Adrenal gland (tissue), 12 donors: Measurements from ENCODE around the gene RPS14. TPM values are rescaled to one million over a fixed set of nuclear protein-coding genes. Genes with fewer than 3 reads are reported as not detected.

Source experiments
- DNase-seq, 7 donors: peaks; one replicate each; pipeline ENCODE4 v3.0.0-alpha.2; 2019 to 2020
- H3K27ac ChIP-seq, 5 donors: fragments of 200-600 bp; sonication (generic) in 4 of 5; 1 replicate in 3 of 5; 2 replicates in 2 of 5; pipeline versions ENCODE4 v1.5.1 to v1.8.0; 2016 to 2020; ENCODE audit warnings: mild to moderate bottlenecking in 1 of 5
- H3K27me3 ChIP-seq: fragments of 200-600 bp; 2 replicates; pipeline ENCODE4 v1.8.0; 2021
- H3K36me3 ChIP-seq, 2 donors: fragments of 200-600 bp; replicated peaks in 1 of 2; 1 replicate in 1 of 2; 2 replicates in 1 of 2; pipeline versions ENCODE4 v1.5.1 to v1.8.0; 2018 to 2022
- H3K4me1 ChIP-seq, 2 donors: fragments of 200-600 bp; replicated peaks in 1 of 2; 1 replicate in 1 of 2; 2 replicates in 1 of 2; pipeline versions ENCODE4 v1.5.1 to v1.8.0; 2018 to 2021
- H3K4me3 ChIP-seq, 4 donors: fragments of 200-600 bp; sonication (generic) in 3 of 4; one replicate each; pipeline ENCODE4 v1.5.1; 2016 to 2018
- H3K9me3 ChIP-seq, 3 donors: fragments of 200-600 bp; sonication (generic) in 1 of 3; replicated peaks in 1 of 3; 1 replicate in 2 of 3; 2 replicates in 1 of 3; pipeline versions ENCODE4 v1.5.1 to v1.8.0; 2016 to 2021
- POLR2A ChIP-seq, 2 donors: fragments of 450-650 bp; IDR thresholded peaks; one replicate each; pipeline ENCODE4 v1.6.1; 2017; ENCODE audit warnings: antibody characterized with exemption in 2 of 2, mild to moderate bottlenecking in 2 of 2, moderate library complexity in 1 of 2
- WGBS, 4 donors: extraction: QIAGEN DNeasy Blood & Tissue Kit in 2 of 4; methylation state at CpG; one replicate each; pipeline versions ENCODE4 v1.1.5 to v1.1.7; 2013 to 2017; 5-methylcytosine and 5-hydroxymethylcytosine counted together
- intact Hi-C, 2 donors: fragments of 100-400 bp; cut with DNase I; formaldehyde crosslinking; loops; one replicate each; pipeline versions ENCODE4 v1.14.1 to v1.15.0; 2022 to 2023
- polyA plus RNA-seq, 3 donors: library from polyadenylated mRNA; stranded (reverse); fragments of 200-250 nt in 2 of 3; fragments of 350-450 nt in 1 of 3; fragmentation: Illumina TruSeq in 1 of 3; extraction: RNeasy Lipid Tissue Mini Kit (QIAGEN cat#74804) in 1 of 3; gene quantifications; one replicate each; pipeline ENCODE4 v1.2.3, GENCODE V29; 2013 to 2014
- total RNA-seq, 9 donors: library from RNA; depleted of rRNA in 4 of 9; stranded (reverse); fragments of >200 nt in 4 of 9; fragments of 120-200 nt in 1 of 9; fragmentation: NEBNext Ultra II Directional in 1 of 9; extraction: Animal tissue kit (Norgen Biotek cat#: 25700) in 1 of 9; gene quantifications; one replicate each; pipeline versions ENCODE4 v1.1.0 to v1.2.4, GENCODE V29; 2013 to 2023
- TF ChIP-seq, protein P1 (sequence below), 6 experiments: fragments of 450-650 bp in 4 of 6; fragments of 200-600 bp in 2 of 6; sonication (generic) in 1 of 6; IDR thresholded peaks; 1 replicate in 5 of 6; 2 replicates in 1 of 6; pipeline versions ENCODE4 v1.5.1 to v1.8.0; 2016 to 2021; ENCODE audit warnings: antibody characterized with exemption in 6 of 6, mild to moderate bottlenecking in 2 of 6, moderate library complexity in 1 of 6
- donor health status: healthy with polysubstance abuse.
- donor health status: Bipolar disorder and iron deficiency.
- donor health status: DM: yes; HTN: yes; CAD: no.
- donor health status: DM: no; HTN: no; CAD: no.
- donor health status: DM: no; HTN: no; CAD: no.
- donor health status: DM: yes; HTN: yes; CAD: no.

Gene RPS14
- total and polyA plus RNA-seq, 12 donors = 1,067 to 3,506 (median 1,891) TPM

DNA sequence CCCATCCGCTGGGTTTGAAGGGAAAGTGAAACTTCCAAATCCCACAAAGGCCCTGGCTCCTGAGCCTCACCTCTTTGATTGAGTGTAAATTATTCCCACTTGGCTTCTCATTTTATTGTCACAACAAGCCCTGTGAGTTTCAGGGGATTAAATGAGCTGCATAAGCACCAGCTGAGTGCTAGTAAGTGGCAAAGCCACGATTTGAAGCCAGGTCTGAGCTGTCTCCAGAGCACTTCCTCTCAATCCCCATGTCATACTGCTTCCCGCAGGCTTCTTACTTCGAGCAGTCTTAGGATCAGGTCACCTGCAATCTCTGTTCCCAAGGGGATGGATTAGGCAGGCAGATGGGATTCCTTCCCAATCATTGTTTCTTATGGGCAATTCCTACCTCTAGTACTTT, 18.0 kb downstream of the RPS14 start:
- Histone ChIP-seq H3K9me3 (no peaks in the 10 kb centered on the region), H3K4me1 (no peaks in the 10 kb centered on the region), H3K4me3 (no peak overlapping the region), H3K27ac (no peak overlapping the region), H3K36me3 (no peaks in the 10 kb centered on the region), H3K27me3 (no peaks in the 10 kb centered on the region)
- TF ChIP-seq, protein P1, sequence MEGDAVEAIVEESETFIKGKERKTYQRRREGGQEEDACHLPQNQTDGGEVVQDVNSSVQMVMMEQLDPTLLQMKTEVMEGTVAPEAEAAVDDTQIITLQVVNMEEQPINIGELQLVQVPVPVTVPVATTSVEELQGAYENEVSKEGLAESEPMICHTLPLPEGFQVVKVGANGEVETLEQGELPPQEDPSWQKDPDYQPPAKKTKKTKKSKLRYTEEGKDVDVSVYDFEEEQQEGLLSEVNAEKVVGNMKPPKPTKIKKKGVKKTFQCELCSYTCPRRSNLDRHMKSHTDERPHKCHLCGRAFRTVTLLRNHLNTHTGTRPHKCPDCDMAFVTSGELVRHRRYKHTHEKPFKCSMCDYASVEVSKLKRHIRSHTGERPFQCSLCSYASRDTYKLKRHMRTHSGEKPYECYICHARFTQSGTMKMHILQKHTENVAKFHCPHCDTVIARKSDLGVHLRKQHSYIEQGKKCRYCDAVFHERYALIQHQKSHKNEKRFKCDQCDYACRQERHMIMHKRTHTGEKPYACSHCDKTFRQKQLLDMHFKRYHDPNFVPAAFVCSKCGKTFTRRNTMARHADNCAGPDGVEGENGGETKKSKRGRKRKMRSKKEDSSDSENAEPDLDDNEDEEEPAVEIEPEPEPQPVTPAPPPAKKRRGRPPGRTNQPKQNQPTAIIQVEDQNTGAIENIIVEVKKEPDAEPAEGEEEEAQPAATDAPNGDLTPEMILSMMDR (IDR thresholded peaks at IDR 0.05) = no peak
- TF ChIP-seq POLR2A (IDR thresholded peaks at IDR 0.05) = no peak
- intact Hi-C loops = loop anchor here in 1 of 2 donors (10.0 kb wide), 2 partner anchors 157 to 267 kb away; partner anchors contain the start of gene CDX1
- DNase-seq = no peak
- 59 to 67% (median 63%) methylated on average over 4 of the region's 4 CpGs for WGBS, 4 donors

DNA sequence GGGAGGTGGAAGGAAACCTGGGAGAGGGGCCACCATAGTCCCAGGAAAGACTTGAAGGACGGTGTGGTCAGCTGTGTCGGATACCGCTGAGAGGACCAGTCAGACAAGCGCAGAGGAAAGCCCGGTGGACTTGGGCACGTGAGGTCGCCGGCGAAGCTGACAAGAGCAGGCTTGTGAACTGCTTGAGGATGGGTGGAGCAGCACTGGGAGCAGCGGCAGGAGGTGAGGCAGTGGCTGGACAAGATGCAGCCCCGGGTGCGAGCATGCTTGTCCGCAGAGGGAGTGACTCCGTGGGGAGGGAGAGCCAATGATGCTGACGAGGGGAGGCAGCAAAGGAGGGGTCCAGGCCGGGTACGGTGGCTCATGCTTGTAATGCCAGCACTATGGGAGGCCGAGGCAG, 18.5 kb downstream of the RPS14 start:
- no peaks in the 10 kb centered on the region for H3K4me1 ChIP-seq
- H3K36me3 ChIP-seq = no peaks in the 10 kb centered on the region
- no peak for DNase-seq
- H3K9me3 ChIP-seq = no peaks in the 10 kb centered on the region
- 91 to 94% (median 93%) methylated on average over 18 of the region's 18 CpGs for whole genome bisulfite sequencing, 4 donors
- intact Hi-C loops = loop anchor here in 1 of 2 donors (10.0 kb wide), 2 partner anchors 156 to 266 kb away; partner anchors contain the start of gene CDX1
- H3K27ac ChIP-seq = no peak overlapping the region
- H3K27me3 ChIP-seq = no peaks in the 10 kb centered on the region
- TF ChIP-seq, protein P1 (IDR thresholded peaks at IDR 0.05) = no peak
- no peak for TF ChIP-seq POLR2A (IDR thresholded peaks at IDR 0.05)
- no peak overlapping the region for H3K4me3 ChIP-seq

GRCh38 chr5:150429410-150429873, 20.1 kb downstream of the RPS14 start:
- intact Hi-C loops = no loop called here
- Histone ChIP-seq H3K36me3 (no peaks in the 10 kb centered on the region), H3K4me1 (no peaks in the 10 kb centered on the region), H3K9me3 (no peaks in the 10 kb centered on the region), H3K27me3 (no peaks in the 10 kb centered on the region), H3K4me3 (no peak overlapping the region), H3K27ac (no peak overlapping the region)
- no peak for TF ChIP-seq POLR2A (IDR thresholded peaks at IDR 0.05)
- TF ChIP-seq, protein P1 (IDR thresholded peaks at IDR 0.05) = no peak
- no peak for DNase-seq
- 67 to 88% (median 75%) methylated on average over 5 of the region's 5 CpGs for WGBS, 4 donors

DNA sequence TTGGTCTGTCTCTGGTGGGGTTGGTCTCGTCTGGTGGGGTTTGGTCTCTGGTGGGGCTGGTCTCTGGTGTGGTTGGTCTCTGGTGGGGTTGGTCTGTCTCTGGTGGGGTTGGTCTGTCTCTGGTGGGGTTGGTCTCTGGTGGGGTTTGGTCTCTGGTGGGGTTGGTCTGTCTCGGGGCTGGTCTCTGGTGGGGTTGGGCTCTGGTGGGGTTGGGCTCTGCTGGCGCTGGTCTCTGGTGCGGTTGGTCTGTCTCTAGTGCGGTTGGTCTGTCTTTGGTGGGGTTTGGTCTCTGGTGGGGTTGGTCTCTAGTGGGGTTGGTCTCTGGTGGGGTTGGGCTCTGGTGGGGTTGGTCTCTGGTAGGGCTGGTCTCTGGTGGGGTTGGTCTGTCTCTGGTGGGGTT, 20.6 kb downstream of the RPS14 start:
- no peaks in the 10 kb centered on the region for H3K9me3 ChIP-seq
- H3K4me3 ChIP-seq = no peak overlapping the region
- WGBS, 4 donors = 88 to 100% (median 95%) methylated on average over 1 to 5 of the region's 5 CpGs
- DNase-seq = no peak
- H3K36me3 ChIP-seq = no peaks in the 10 kb centered on the region
- TF ChIP-seq POLR2A (IDR thresholded peaks at IDR 0.05) = no peak
- TF ChIP-seq, protein P1 (IDR thresholded peaks at IDR 0.05) = no peak
- no peaks in the 10 kb centered on the region for H3K4me1 ChIP-seq
- intact Hi-C loops = no loop called here
- no peaks in the 10 kb centered on the region for H3K27me3 ChIP-seq
- no peak overlapping the region for H3K27ac ChIP-seq
